Fibroblast of lung (primary cell): ENCODE measurements around the gene FBXO40. TPM values are rescaled to one million over a fixed set of nuclear protein-coding genes. Genes with fewer than 3 reads are reported as not detected.

Source experiments
- DNase-seq, 2 donors: peaks; one replicate each; pipeline versions ENCODE4 v3.0.0 to v3.0.0-alpha.2; 2010; ENCODE audit warnings: low read depth in 2 of 2
- H2AFZ ChIP-seq: 2 replicates; pipeline ENCODE4 v1.5.1; 2012; ENCODE audit warnings: low read length, control low read depth, inconsistent platforms
- H3K27ac ChIP-seq: 2 replicates; pipeline ENCODE4 v1.5.1; 2011; ENCODE audit warnings: low read length, control low read depth; ENCODE audit not compliant: insufficient read depth
- H3K27me3 ChIP-seq: 2 replicates; pipeline ENCODE4 v1.5.1; 2011; ENCODE audit warnings: mild to moderate bottlenecking, low read length; ENCODE audit not compliant: control insufficient read depth, insufficient read depth
- H3K36me3 ChIP-seq: 2 replicates; pipeline ENCODE4 v1.5.1; 2011; ENCODE audit warnings: low read length; ENCODE audit not compliant: control insufficient read depth, insufficient read depth
- H3K4me1 ChIP-seq: 2 replicates; pipeline ENCODE4 v1.5.1; 2011; ENCODE audit warnings: low read length; ENCODE audit not compliant: control insufficient read depth, insufficient read depth; ENCODE audit errors: extremely low read depth
- H3K4me2 ChIP-seq: 2 replicates; pipeline ENCODE4 v1.5.1; 2011; ENCODE audit warnings: low read length, control low read depth; ENCODE audit not compliant: insufficient read depth; ENCODE audit errors: extremely low read depth
- H3K4me3 ChIP-seq, 4 experiments: fragments of 200-600 bp in 1 of 4; sonication (generic) in 1 of 4; replicated peaks in 1 of 4; 2 replicates each; pipeline ENCODE4 v1.5.1; 2011 to 2016; ENCODE audit warnings: low read length in 4 of 4, low read depth in 3 of 4, mild to moderate bottlenecking in 3 of 4, control low read depth in 2 of 4, inconsistent platforms in 1 of 4, mixed read lengths in 1 of 4; ENCODE audit not compliant: insufficient read depth in 1 of 4; ENCODE audit errors: control extremely low read depth in 1 of 4
- H3K79me2 ChIP-seq: 2 replicates; pipeline ENCODE4 v1.5.1; 2012; ENCODE audit warnings: mild to moderate bottlenecking, low read length, inconsistent platforms; ENCODE audit not compliant: control insufficient read depth, insufficient read depth
- H3K9ac ChIP-seq: 2 replicates; pipeline ENCODE4 v1.5.1; 2011; ENCODE audit warnings: mild to moderate bottlenecking, low read length, control low read depth; ENCODE audit not compliant: insufficient read depth
- H3K9me3 ChIP-seq: 2 replicates; pipeline ENCODE4 v1.5.1; 2012; ENCODE audit warnings: low read depth, low read length; ENCODE audit not compliant: control insufficient read depth, insufficient read depth
- H4K20me1 ChIP-seq: 2 replicates; pipeline ENCODE4 v1.5.1; 2011; ENCODE audit warnings: low read length; ENCODE audit not compliant: control insufficient read depth, insufficient read depth; ENCODE audit errors: extremely low read depth
- EZH2 ChIP-seq: IDR thresholded peaks from 2 replicates; pipeline ENCODE4 v1.5.1; 2012; ENCODE audit warnings: low read length, control low read depth, mild to moderate bottlenecking; ENCODE audit errors: missing control alignments
- polyA plus RNA-seq, 2 donors: library from polyadenylated mRNA; depleted of rRNA in 1 of 2; stranded (reverse) in 1 of 2; unstranded in 1 of 2; fragments of >200 nt; gene quantifications; 2 replicates each; pipeline ENCODE4 v1.2.1, GENCODE V29; 2011 to 2012; ENCODE audit warnings: missing spikeins in 1 of 2
- total RNA-seq: library from RNA; depleted of rRNA; stranded (reverse); fragments of >200 nt; gene quantifications from 2 replicates; pipeline ENCODE4 v1.2.1, GENCODE V29; 2014
- TF ChIP-seq, protein P1 (sequence below), 2 donors: IDR thresholded peaks in 1 of 2; conservative IDR thresholded peaks in 1 of 2; 1 replicate in 1 of 2; 2 replicates in 1 of 2; pipeline ENCODE4 v1.5.1; 2011 to 2012; ENCODE audit warnings: low read length in 2 of 2, control low read depth in 1 of 2, inconsistent platforms in 1 of 2, low read depth in 1 of 2, mild to moderate bottlenecking in 1 of 2

Gene FBXO40
- total and polyA plus RNA-seq, 2 donors (not counting 1 experiment from before 2014, with no cell fraction given) = not detected

DNA sequence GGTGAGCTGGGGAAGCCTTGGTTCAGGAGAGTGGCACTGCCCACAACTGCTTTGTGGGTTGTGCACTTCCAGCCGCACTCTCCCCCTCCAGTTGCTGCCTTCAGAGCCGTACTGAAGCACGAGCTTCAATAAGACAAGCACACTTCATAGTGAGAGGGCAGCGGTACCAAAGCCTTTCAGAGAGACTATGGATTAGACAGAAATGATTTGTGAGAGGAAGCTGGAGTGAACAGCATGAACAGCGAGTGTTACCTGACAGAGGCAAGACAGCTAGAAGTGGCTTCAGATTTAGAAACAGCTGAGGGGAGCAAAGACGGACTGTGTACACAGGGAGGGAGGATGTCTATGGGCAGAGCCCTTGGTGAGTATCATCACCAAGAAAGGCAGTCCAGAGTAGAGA lies 36.4 kb downstream of the FBXO40 start:
- TF ChIP-seq EZH2 = no peak
- TF ChIP-seq, protein P1, sequence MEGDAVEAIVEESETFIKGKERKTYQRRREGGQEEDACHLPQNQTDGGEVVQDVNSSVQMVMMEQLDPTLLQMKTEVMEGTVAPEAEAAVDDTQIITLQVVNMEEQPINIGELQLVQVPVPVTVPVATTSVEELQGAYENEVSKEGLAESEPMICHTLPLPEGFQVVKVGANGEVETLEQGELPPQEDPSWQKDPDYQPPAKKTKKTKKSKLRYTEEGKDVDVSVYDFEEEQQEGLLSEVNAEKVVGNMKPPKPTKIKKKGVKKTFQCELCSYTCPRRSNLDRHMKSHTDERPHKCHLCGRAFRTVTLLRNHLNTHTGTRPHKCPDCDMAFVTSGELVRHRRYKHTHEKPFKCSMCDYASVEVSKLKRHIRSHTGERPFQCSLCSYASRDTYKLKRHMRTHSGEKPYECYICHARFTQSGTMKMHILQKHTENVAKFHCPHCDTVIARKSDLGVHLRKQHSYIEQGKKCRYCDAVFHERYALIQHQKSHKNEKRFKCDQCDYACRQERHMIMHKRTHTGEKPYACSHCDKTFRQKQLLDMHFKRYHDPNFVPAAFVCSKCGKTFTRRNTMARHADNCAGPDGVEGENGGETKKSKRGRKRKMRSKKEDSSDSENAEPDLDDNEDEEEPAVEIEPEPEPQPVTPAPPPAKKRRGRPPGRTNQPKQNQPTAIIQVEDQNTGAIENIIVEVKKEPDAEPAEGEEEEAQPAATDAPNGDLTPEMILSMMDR (conservative IDR thresholded peaks at IDR 0.05 in 1 of 2, IDR thresholded peaks at IDR 0.05 in 1 of 2; ENCODE audit: low read depth in 1 of 2, low read length in 2 of 2) = no peak
- Histone ChIP-seq H3K4me1 (no peaks in the 10 kb centered on the region), H3K4me2 (no peak overlapping the region), H3K79me2 (no peaks in the 10 kb centered on the region), H2AFZ (no peak overlapping the region), H3K9ac (no peak overlapping the region), H4K20me1 (no peaks in the 10 kb centered on the region), H3K36me3 (no peaks in the 10 kb centered on the region), H3K4me3 (no peak overlapping the region), H3K9me3 (no peaks in the 10 kb centered on the region), H3K27ac (no peak overlapping the region), H3K27me3 (no peaks in the 10 kb centered on the region)
- DNase-seq = no peak

- no peak for DNase-seq
- TF ChIP-seq, protein P1 (conservative IDR thresholded peaks at IDR 0.05 in 1 of 2, IDR thresholded peaks at IDR 0.05 in 1 of 2; ENCODE audit: low read depth in 1 of 2, low read length in 2 of 2) = no peak
- TF ChIP-seq EZH2 = no peak
- Histone ChIP-seq H3K27me3 (no peaks in the 10 kb centered on the region), H3K4me3 (no peak overlapping the region), H3K9ac (no peak overlapping the region), H3K9me3 (no peaks in the 10 kb centered on the region), H3K4me1 (no peaks in the 10 kb centered on the region), H4K20me1 (no peaks in the 10 kb centered on the region), H3K79me2 (no peaks in the 10 kb centered on the region), H3K36me3 (no peaks in the 10 kb centered on the region), H3K27ac (no peak overlapping the region), H3K4me2 (no peak overlapping the region), H2AFZ (no peak overlapping the region)
Observed at GRCh38 chr3:121630355-121630754, 37.2 kb downstream of the FBXO40 start.

GRCh38 chr3:121637922-121638321 lies 44.7 kb downstream of the FBXO40 start:
- no peaks in the 10 kb centered on the region for H3K36me3 ChIP-seq
- no peaks in the 10 kb centered on the region for H3K4me1 ChIP-seq
- H3K4me3 ChIP-seq = no peak overlapping the region
- no peaks in the 10 kb centered on the region for H3K9me3 ChIP-seq
- no peak overlapping the region for H3K4me2 ChIP-seq
- DNase-seq = no peak
- no peak overlapping the region for H3K27ac ChIP-seq
- H2AFZ ChIP-seq = no peak overlapping the region
- H3K9ac ChIP-seq = no peak overlapping the region
- no peak for TF ChIP-seq EZH2
- TF ChIP-seq, protein P1 (conservative IDR thresholded peaks at IDR 0.05 in 1 of 2, IDR thresholded peaks at IDR 0.05 in 1 of 2; ENCODE audit: low read depth in 1 of 2, low read length in 2 of 2) = no peak
- H4K20me1 ChIP-seq = no peaks in the 10 kb centered on the region
- H3K79me2 ChIP-seq = no peaks in the 10 kb centered on the region
- H3K27me3 ChIP-seq = no peaks in the 10 kb centered on the region
